T-helper 2 cell (primary cell): Measurements from ENCODE around the gene SCAF11.

Source experiments
- DNase-seq, 5 experiments: peaks; one replicate each; pipeline versions ENCODE4 v3.0.0 to v3.0.0-alpha.2; 2012 to 2022

The SCAF11 gene

GRCh38 chr12:45981075-45981837 lies 9.1 kb downstream of the SCAF11 start:
- DNase-seq: no peak

- no peak for DNase-seq
These were observed 9.8 kb downstream of the SCAF11 start for GRCh38 chr12:45980540-45980939.

- DNase-seq: no peak
These were observed 12.3 kb downstream of the SCAF11 start for GRCh38 chr12:45978108-45978507.

- no peak for DNase-seq
These were observed 12.8 kb downstream of the SCAF11 start for GRCh38 chr12:45977620-45978019.

GRCh38 chr12:45975506-45975905 lies 14.9 kb downstream of the SCAF11 start:
- DNase-seq: no peak

GRCh38 chr12:45974883-45975282 lies 15.5 kb downstream of the SCAF11 start:
- DNase-seq: no peak

GRCh38 chr12:45974171-45974719 lies 16.1 kb downstream of the SCAF11 start:
- DNase-seq: peak in 1 of 5 experiments; percentile 29

- DNase-seq: peak in 1 of 5 experiments; percentile 25
These were observed 16.8 kb downstream of the SCAF11 start for GRCh38 chr12:45973526-45973925.

- DNase-seq: no peak
These were observed 20.0 kb downstream of the SCAF11 start for GRCh38 chr12:45970391-45970790.

- no peak for DNase-seq
These were observed 21.3 kb downstream of the SCAF11 start for GRCh38 chr12:45969084-45969483.

GRCh38 chr12:45966486-45966885 lies 23.9 kb downstream of the SCAF11 start:
- no peak for DNase-seq

- no peak for DNase-seq
These were observed 27.6 kb downstream of the SCAF11 start for GRCh38 chr12:45962553-45963325.

GRCh38 chr12:45959728-45960127 lies 30.6 kb downstream of the SCAF11 start:
- no peak for DNase-seq

GRCh38 chr12:45959025-45959424 lies 31.3 kb downstream of the SCAF11 start:
- DNase-seq: no peak

- DNase-seq: no peak
These were observed 41.8 kb downstream of the SCAF11 start for GRCh38 chr12:45948546-45948945.

GRCh38 chr12:45946435-45946834 lies 43.9 kb downstream of the SCAF11 start:
- no peak for DNase-seq

GRCh38 chr12:45944771-45945170 lies 45.6 kb downstream of the SCAF11 start:
- DNase-seq: no peak

- no peak for DNase-seq
These were observed 50.6 kb downstream of the SCAF11 start for GRCh38 chr12:45939759-45940158.

- DNase-seq: no peak
These were observed 51.8 kb downstream of the SCAF11 start for GRCh38 chr12:45938566-45938965.

GRCh38 chr12:45934956-45935355 lies 55.4 kb downstream of the SCAF11 start:
- DNase-seq: no peak

GRCh38 chr12:45933504-45933903 lies 56.9 kb downstream of the SCAF11 start:
- no peak for DNase-seq

GRCh38 chr12:45930369-45930768 lies 60.0 kb downstream of the SCAF11 start:
- no peak for DNase-seq

- DNase-seq: peak in 1 of 5 experiments; percentile 7
These were observed 62.1 kb downstream of the SCAF11 start for GRCh38 chr12:45928309-45928708.

- DNase-seq: no peak
These were observed 71.6 kb downstream of the SCAF11 start for GRCh38 chr12:45918818-45919217.
